Gastrocnemius medialis (tissue), 4 donors: ENCODE measurements around the gene GNMT. TPM values are rescaled to one million over a fixed set of nuclear protein-coding genes. Genes with fewer than 3 reads are reported as not detected.
"Not testable (repeated sequence)": the region's sequence is repeated elsewhere in the genome, so short reads cannot be mapped to it uniquely, and the experiment has no call there.

ENCODE experiments used
- ATAC-seq, 2 donors: fragments of 150-250 bp; one replicate each; pipeline ENCODE4 v1.9.1; 2016
- DNase-seq, 2 donors: peaks; one replicate each; pipeline ENCODE4 v3.0.0-alpha.2; 2019
- H3K27ac ChIP-seq, 4 donors: fragments of 200-600 bp; sonication (generic); 1 replicate in 1 of 4; 2 replicates in 3 of 4; pipeline ENCODE4 v1.5.1; 2016 to 2018; ENCODE audit warnings: mild to moderate bottlenecking in 2 of 4, moderate library complexity in 1 of 4
- H3K27me3 ChIP-seq, 3 donors: fragments of 200-600 bp; sonication (generic) in 2 of 3; 1 replicate in 1 of 3; 2 replicates in 2 of 3; pipeline versions ENCODE4 v1.5.1 to v1.6.0; 2016 to 2019; ENCODE audit warnings: mild to moderate bottlenecking in 1 of 3, moderate library complexity in 1 of 3
- H3K36me3 ChIP-seq, 2 donors: fragments of 200-600 bp; sonication (generic) in 1 of 2; one replicate each; pipeline ENCODE4 v1.5.1; 2017 to 2018
- H3K4me1 ChIP-seq, 2 donors: fragments of 200-600 bp; sonication (generic) in 1 of 2; one replicate each; pipeline ENCODE4 v1.5.1; 2016 to 2017; ENCODE audit warnings: mild to moderate bottlenecking in 2 of 2
- H3K4me3 ChIP-seq, 4 donors: fragments of 200-600 bp; sonication (generic) in 3 of 4; 1 replicate in 1 of 4; 2 replicates in 3 of 4; pipeline ENCODE4 v1.5.1; 2016 to 2019; ENCODE audit warnings: mild to moderate bottlenecking in 2 of 4
- H3K9me3 ChIP-seq, 3 donors: fragments of 200-600 bp; sonication (generic) in 2 of 3; 1 replicate in 1 of 3; 2 replicates in 2 of 3; pipeline ENCODE4 v1.5.1; 2016 to 2019
- POLR2A ChIP-seq, 2 donors: fragments of 450-650 bp; IDR thresholded peaks; one replicate each; pipeline ENCODE4 v1.6.1; 2017; ENCODE audit warnings: antibody characterized with exemption in 2 of 2, mild to moderate bottlenecking in 2 of 2, moderate library complexity in 2 of 2
- in situ Hi-C, 4 donors: fragments of 200-750 bp; cut with MboI; loops; one replicate each; pipeline versions ENCODE4 v1.15.0 to v1.8.0; 2017; ENCODE audit warnings: low sequenced_read_pairs in 4 of 4
- intact Hi-C: fragments of 100-400 bp; cut with DNase I; formaldehyde crosslinking; loops from one replicate; pipeline ENCODE4 v1.15.1; 2023; ENCODE audit warnings: low total_unique reads
- total RNA-seq, 4 donors: library from RNA; depleted of rRNA; stranded (reverse); fragments of >200 nt; gene quantifications; one replicate each; pipeline versions ENCODE4 v1.1.0 to v1.2.3, GENCODE V29; 2016
- TF ChIP-seq, protein P1 (sequence below), 5 experiments: fragments of 450-650 bp in 3 of 5; fragments of 200-600 bp in 2 of 5; sonication (generic) in 2 of 5; IDR thresholded peaks in 4 of 5; conservative IDR thresholded peaks in 1 of 5; 1 replicate in 4 of 5; 2 replicates in 1 of 5; pipeline ENCODE4 v1.5.1; 2016 to 2019; ENCODE audit warnings: antibody characterized with exemption in 5 of 5, mild to moderate bottlenecking in 3 of 5, moderate library complexity in 3 of 5

Gene GNMT
- total RNA-seq, 4 donors from 2014 or later = 0.42 to 1.1 (median 0.61) TPM; not detected in 1

DNA sequence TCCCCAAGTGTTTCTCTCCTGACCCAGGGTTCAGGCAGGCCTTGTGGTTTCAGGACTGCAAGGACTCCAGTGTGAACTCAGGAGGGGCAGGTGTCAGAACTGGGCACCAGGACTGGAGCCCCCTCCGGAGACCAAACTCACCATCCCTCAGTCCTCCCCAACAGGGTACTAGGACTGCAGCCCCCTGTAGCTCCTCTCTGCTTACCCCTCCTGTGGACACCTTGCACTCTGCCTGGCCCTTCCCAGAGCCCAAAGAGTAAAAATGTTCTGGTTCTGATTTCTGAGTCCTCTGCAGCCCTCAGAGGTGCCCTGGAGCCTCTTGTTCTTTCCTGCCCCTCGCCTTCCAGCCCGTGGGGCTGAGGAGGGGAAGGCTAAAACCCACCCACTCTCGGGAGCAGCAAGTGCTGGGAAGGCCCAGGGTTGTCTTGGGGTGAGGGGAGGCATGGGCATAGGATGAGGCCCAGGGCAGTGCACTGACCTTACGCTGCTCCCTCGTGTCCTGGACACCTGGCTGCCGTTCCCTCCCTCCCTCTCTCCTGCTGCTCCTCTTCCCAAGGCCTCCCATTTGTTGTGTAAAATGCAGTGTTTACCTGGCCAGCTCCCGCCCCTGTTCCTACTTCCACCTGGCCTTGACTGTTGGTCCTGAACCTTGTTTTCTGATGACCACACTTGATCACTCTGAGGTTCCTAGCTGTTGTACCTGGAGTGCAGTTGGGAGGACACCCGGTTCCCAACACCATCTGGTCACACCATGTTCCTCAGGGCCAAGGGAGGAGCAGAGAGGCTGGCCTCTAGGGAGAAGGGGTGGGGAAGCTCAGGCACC, 21.4 kb upstream of the GNMT start:
- intact Hi-C loops (loop anchor here (2.0 kb wide), 1 partner anchor 28 kb away; no protein-coding TSS in a partner anchor), in situ Hi-C loops (no loop called here)
- H3K36me3 ChIP-seq = peaks cover 0 to 21% of the 10 kb centered on the region in 2 donors
- TF ChIP-seq POLR2A (IDR thresholded peaks at IDR 0.05) = no peak
- TF ChIP-seq, protein P1, sequence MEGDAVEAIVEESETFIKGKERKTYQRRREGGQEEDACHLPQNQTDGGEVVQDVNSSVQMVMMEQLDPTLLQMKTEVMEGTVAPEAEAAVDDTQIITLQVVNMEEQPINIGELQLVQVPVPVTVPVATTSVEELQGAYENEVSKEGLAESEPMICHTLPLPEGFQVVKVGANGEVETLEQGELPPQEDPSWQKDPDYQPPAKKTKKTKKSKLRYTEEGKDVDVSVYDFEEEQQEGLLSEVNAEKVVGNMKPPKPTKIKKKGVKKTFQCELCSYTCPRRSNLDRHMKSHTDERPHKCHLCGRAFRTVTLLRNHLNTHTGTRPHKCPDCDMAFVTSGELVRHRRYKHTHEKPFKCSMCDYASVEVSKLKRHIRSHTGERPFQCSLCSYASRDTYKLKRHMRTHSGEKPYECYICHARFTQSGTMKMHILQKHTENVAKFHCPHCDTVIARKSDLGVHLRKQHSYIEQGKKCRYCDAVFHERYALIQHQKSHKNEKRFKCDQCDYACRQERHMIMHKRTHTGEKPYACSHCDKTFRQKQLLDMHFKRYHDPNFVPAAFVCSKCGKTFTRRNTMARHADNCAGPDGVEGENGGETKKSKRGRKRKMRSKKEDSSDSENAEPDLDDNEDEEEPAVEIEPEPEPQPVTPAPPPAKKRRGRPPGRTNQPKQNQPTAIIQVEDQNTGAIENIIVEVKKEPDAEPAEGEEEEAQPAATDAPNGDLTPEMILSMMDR (IDR thresholded peaks at IDR 0.05 in 4 of 5, conservative IDR thresholded peaks at IDR 0.05 in 1 of 5) = no peak
- ATAC-seq (no peak), DNase-seq (no peak)
- no peaks in the 10 kb centered on the region for H3K9me3 ChIP-seq
- H3K4me3 ChIP-seq = no peak overlapping the region
- no peaks in the 10 kb centered on the region for H3K27me3 ChIP-seq
- no peaks in the 10 kb centered on the region for H3K4me1 ChIP-seq
- no peak overlapping the region for H3K27ac ChIP-seq

DNA sequence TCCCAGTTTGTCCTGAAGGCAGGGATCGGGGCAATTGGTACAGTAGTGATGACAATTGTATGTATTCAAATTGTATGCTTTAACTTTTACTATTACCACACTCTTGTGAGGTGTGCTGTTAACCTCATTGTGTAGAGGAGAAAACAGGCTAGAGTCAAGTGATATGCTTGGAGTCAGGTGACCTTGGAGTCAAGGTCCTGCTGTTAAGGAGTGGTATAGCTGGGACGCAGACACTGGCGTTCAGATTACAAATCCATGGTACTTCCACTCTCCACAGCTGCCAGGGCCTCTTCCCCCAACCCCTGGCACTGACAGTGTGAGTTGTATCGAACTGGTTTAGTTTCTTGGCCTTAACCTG, 20.8 kb upstream of the GNMT start:
- Histone ChIP-seq H3K27ac (no peak overlapping the region), H3K27me3 (no peaks in the 10 kb centered on the region), H3K9me3 (no peaks in the 10 kb centered on the region), H3K4me3 (no peak overlapping the region), H3K36me3 (peaks cover 0 to 15% of the 10 kb centered on the region in 2 donors), H3K4me1 (no peaks in the 10 kb centered on the region)
- intact Hi-C loops (loop anchor here (2.0 kb wide), 1 partner anchor 29 kb away; no protein-coding TSS in a partner anchor), in situ Hi-C loops (no loop called here)
- ATAC-seq (no peak), DNase-seq (no peak)
- TF ChIP-seq, protein P1 (IDR thresholded peaks at IDR 0.05 in 4 of 5, conservative IDR thresholded peaks at IDR 0.05 in 1 of 5) = no peak
- TF ChIP-seq POLR2A (IDR thresholded peaks at IDR 0.05) = no peak

DNA sequence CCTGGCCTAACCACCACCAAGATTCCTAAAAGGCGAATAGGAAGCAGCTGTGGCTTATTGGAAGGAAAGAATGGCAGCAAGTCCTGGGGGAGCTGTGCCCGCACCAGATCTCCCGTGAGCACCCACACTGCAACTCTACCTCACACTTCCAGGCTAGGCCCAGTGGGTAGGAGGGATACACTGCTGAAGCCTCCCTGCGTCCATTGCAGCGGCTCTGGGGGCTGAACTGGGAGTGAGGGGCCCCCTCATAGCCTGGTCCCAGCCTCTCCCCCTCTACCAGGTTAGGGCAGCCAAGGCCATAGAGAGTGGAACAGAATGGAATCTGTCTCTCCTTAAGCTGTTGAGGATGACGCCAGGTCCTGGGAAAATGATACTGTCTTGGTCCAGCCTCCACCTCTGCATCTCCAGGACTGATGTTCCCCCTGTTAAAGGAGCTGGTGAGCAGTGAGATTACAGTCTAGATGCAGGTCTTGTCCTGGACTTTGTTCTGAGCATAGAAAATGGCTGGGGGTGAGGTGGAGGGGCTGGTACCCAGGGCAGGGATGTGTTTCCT, 20.0 kb upstream of the GNMT start:
- TF ChIP-seq POLR2A (IDR thresholded peaks at IDR 0.05) = no peak
- TF ChIP-seq, protein P1 (IDR thresholded peaks at IDR 0.05 in 4 of 5, conservative IDR thresholded peaks at IDR 0.05 in 1 of 5) = no peak
- H3K36me3 ChIP-seq = peaks cover 0 to 11% of the 10 kb centered on the region in 2 donors
- no peaks in the 10 kb centered on the region for H3K27me3 ChIP-seq
- in situ Hi-C loops (no loop called here), intact Hi-C loops (no loop called here)
- no peak overlapping the region for H3K27ac ChIP-seq
- DNase-seq (no peak), ATAC-seq (no peak)
- H3K9me3 ChIP-seq = no peaks in the 10 kb centered on the region
- no peaks in the 10 kb centered on the region for H3K4me1 ChIP-seq
- no peak overlapping the region for H3K4me3 ChIP-seq

DNA sequence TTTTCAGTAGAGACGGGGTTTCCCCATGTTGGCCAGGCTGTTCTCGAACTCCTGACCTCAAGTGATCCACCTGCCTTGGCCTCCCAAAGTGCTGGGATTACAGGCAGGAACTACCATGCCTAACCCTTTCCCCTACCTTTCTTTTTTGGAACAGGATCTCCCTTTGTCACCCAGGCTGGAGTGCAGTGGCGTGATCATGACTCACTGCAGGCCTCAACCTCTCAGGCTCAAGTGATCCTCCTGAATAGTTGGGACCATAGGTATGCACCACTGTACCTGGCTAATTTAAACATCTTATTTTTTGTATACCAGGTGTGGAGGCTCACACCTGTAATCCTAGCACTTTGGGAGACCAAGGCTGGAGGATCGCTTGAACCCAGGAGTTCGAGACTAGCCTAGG, 19.2 kb upstream of the GNMT start:
- H3K36me3 ChIP-seq, in situ Hi-C loops, H3K27ac ChIP-seq, ATAC-seq, H3K27me3 ChIP-seq, intact Hi-C loops, DNase-seq, H3K9me3 ChIP-seq, H3K4me3 ChIP-seq, H3K4me1 ChIP-seq: not testable (repeated sequence)

DNA sequence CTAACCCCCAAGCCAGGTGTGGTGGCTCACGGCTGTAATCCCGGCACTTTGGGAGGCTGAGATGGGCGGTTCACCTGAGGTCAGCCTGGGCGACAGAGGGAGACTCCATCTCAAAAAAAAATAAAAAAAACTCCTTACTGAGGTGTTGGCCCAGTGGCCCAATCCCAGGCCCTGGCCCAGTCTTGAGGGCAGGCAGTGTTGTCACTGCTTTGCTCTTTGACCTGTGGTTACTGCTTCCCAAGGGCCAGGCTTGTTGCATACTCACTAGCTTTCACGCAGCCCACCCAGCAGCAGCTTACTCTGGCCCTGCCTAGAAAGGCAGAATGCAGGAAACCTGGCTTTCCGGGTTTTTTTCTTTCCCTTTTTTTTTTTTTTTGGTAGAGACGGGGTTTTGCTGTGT, 18.1 kb upstream of the GNMT start:
- intact Hi-C loops = no loop called here
- no peaks in the 10 kb centered on the region for H3K27me3 ChIP-seq
- peaks cover 0 to 5% of the 10 kb centered on the region in 2 donors for H3K36me3 ChIP-seq
- TF ChIP-seq, protein P1 (IDR thresholded peaks at IDR 0.05 in 4 of 5, conservative IDR thresholded peaks at IDR 0.05 in 1 of 5) = no peak
- TF ChIP-seq POLR2A (IDR thresholded peaks at IDR 0.05) = no peak
- H3K27ac ChIP-seq = no peak overlapping the region
- H3K4me1 ChIP-seq = no peaks in the 10 kb centered on the region
- H3K9me3 ChIP-seq = no peaks in the 10 kb centered on the region
- no peak for DNase-seq
- in situ Hi-C loops = no loop called here
- H3K4me3 ChIP-seq = no peak overlapping the region
- ATAC-seq = no peak
